WTC11 (cell line): ENCODE results near the gene SIM1.

Experiments used
- CTCF ChIP-seq: fragments of 200-600 bp; IDR thresholded peaks from 2 replicates; pipeline ENCODE4 v1.8.0; 2022; ENCODE audit warnings: antibody characterized with exemption
- GABPB1 ChIP-seq: sonication (generic); formaldehyde crosslinking; IDR thresholded peaks from 2 replicates; pipeline ENCODE4 v1.8.1; 2023; ENCODE audit warnings: mild to moderate bottlenecking, missing genetic modification reagents
- MAX ChIP-seq: sonication (generic); formaldehyde crosslinking; IDR thresholded peaks from 2 replicates; pipeline ENCODE4 v1.8.0; 2022; ENCODE audit warnings: mild to moderate bottlenecking, missing genetic modification reagents
- TEAD4 ChIP-seq: sonication (generic); formaldehyde crosslinking; IDR thresholded peaks from 2 replicates; pipeline ENCODE4 v1.8.0; 2022; ENCODE audit warnings: mild to moderate bottlenecking, missing genetic modification reagents

GRCh38 chr6:100446115-100447080 is 18.3 kb downstream of the SIM1 start:
- TF ChIP-seq GABPB1 (CRISPR knock-in tag) (no peak), MAX (no peak), CTCF (no peak), TEAD4 (CRISPR knock-in tag) (no peak)
